Ovary (tissue), 9 donors: ENCODE measurements around the gene SEC31B. TPM values are rescaled to one million over a fixed set of nuclear protein-coding genes. Genes with fewer than 3 reads are reported as not detected.

Experiments
- DNase-seq, 5 donors: peaks; one replicate each; pipeline ENCODE4 v3.0.0-alpha.2; 2019 to 2020
- H3K27ac ChIP-seq, 2 donors: fragments of 200-600 bp; one replicate each; pipeline versions ENCODE4 v1.5.1 to v1.8.0; 2019 to 2022
- H3K27me3 ChIP-seq: fragments of 200-600 bp; one replicate; pipeline ENCODE4 v1.8.0; 2022
- H3K36me3 ChIP-seq: fragments of 200-600 bp; sonication (generic); one replicate; pipeline ENCODE4 v1.5.1; 2019
- H3K4me1 ChIP-seq: one replicate; pipeline ENCODE4 v1.8.1; 2013; ENCODE audit warnings: mild to moderate bottlenecking, moderate library complexity; ENCODE audit not compliant: insufficient read depth
- H3K4me3 ChIP-seq: fragments of 200-600 bp; sonication (generic); one replicate; pipeline ENCODE4 v1.5.1; 2017
- H3K9me3 ChIP-seq, 2 donors: fragments of 200-600 bp in 1 of 2; sonication (generic) in 1 of 2; one replicate each; pipeline versions ENCODE4 v1.5.1 to v1.8.1; 2013 to 2019; ENCODE audit warnings: mild to moderate bottlenecking in 1 of 2, moderate library complexity in 1 of 2
- EP300 ChIP-seq: sonication (generic); formaldehyde crosslinking; IDR thresholded peaks from one replicate; pipeline ENCODE4 v1.6.1; 2017; ENCODE audit warnings: antibody characterized with exemption
- POLR2A ChIP-seq: fragments of 450-650 bp; IDR thresholded peaks from one replicate; pipeline ENCODE4 v1.6.1; 2017; ENCODE audit warnings: antibody characterized with exemption, mild to moderate bottlenecking, moderate library complexity
- WGBS, 3 donors: extraction: QIAGEN DNeasy Blood & Tissue Kit in 1 of 3; methylation state at CpG; one replicate each; pipeline versions ENCODE4 v1.1.5 to v1.1.7; 2013 to 2017; 5-methylcytosine and 5-hydroxymethylcytosine counted together
- intact Hi-C, 4 donors: fragments of 100-400 bp; cut with DNase I; formaldehyde crosslinking; loops; one replicate each; pipeline versions ENCODE4 v1.11.0 to v1.15.1; 2022 to 2023
- polyA plus RNA-seq, 2 donors: library from polyadenylated mRNA; stranded (reverse); fragments of 200-250 nt in 1 of 2; fragments of 350-450 nt in 1 of 2; fragmentation: Illumina TruSeq in 1 of 2; extraction: RNeasy Lipid Tissue Mini Kit (QIAGEN cat#74804) in 1 of 2; gene quantifications; one replicate each; pipeline ENCODE4 v1.2.3, GENCODE V29; 2013 to 2014
- total RNA-seq, 7 donors: library from RNA; depleted of rRNA in 2 of 7; stranded (reverse); fragments of >200 nt in 2 of 7; fragmentation: NEBNext Ultra II Directional in 3 of 7; extraction: Animal tissue kit (Norgen Biotek cat#: 25700) in 3 of 7; gene quantifications; one replicate each; pipeline versions ENCODE4 v1.1.0 to v1.2.4, GENCODE V29; 2016 to 2023
- TF ChIP-seq, protein P1 (sequence below), 3 donors: fragments of 450-650 bp in 2 of 3; fragments of 200-600 bp in 1 of 3; IDR thresholded peaks; one replicate each; pipeline versions ENCODE4 v1.5.1 to v1.8.0; 2016 to 2022; ENCODE audit warnings: antibody characterized with exemption in 3 of 3, mild to moderate bottlenecking in 1 of 3
- donor health status: DM: no; HTN: no; CAD: no; lungs with moderate emphysema.
- donor health status: DM: no; HTN: no; CAD: no.
- donor health status: Bipolar disorder and iron deficiency.
- donor health status: DM: yes; HTN: yes; CAD: no.
- donor health status: DM: no; HTN: no; CAD: no.
- donor health status: DM: yes; HTN: yes; CAD: no.

SEC31B gene
- total and polyA plus RNA-seq, 9 donors = 6.1 to 14.1 (median 8.3) TPM

DNA sequence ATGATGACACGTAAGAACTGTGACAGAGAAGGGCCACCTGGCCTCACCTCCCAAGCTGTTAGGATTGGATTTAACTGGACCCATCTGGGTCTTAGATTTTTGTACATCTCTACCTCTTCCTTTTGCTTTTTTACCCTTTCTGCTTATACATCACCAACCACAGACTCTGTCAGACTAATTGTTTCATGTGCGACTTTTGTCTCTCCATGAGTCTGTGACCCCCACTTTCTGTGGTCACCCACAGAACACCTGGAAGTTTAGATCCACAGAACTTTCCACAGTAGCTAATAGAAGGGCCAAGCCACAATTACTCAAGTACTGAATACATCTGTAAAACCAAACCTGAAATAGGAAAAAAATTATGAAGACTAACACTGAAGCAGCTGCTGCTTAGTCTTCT, 23.1 kb downstream of the SEC31B start:
- Histone ChIP-seq H3K9me3 (no peaks in the 10 kb centered on the region), H3K27ac (no peak overlapping the region), H3K36me3 (no peaks in the 10 kb centered on the region), H3K27me3 (no peaks in the 10 kb centered on the region), H3K4me1 (no peaks in the 10 kb centered on the region), H3K4me3 (no peak overlapping the region)
- WGBS, 3 donors = 89 to 98% (median 91%) methylated on average over 2 of the region's 2 CpGs
- TF ChIP-seq POLR2A = no peak
- TF ChIP-seq, protein P1, sequence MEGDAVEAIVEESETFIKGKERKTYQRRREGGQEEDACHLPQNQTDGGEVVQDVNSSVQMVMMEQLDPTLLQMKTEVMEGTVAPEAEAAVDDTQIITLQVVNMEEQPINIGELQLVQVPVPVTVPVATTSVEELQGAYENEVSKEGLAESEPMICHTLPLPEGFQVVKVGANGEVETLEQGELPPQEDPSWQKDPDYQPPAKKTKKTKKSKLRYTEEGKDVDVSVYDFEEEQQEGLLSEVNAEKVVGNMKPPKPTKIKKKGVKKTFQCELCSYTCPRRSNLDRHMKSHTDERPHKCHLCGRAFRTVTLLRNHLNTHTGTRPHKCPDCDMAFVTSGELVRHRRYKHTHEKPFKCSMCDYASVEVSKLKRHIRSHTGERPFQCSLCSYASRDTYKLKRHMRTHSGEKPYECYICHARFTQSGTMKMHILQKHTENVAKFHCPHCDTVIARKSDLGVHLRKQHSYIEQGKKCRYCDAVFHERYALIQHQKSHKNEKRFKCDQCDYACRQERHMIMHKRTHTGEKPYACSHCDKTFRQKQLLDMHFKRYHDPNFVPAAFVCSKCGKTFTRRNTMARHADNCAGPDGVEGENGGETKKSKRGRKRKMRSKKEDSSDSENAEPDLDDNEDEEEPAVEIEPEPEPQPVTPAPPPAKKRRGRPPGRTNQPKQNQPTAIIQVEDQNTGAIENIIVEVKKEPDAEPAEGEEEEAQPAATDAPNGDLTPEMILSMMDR (IDR thresholded peaks at IDR 0.05) = no peak
- TF ChIP-seq EP300 = no peak
- intact Hi-C loops = no loop called here
- no peak for DNase-seq

DNA sequence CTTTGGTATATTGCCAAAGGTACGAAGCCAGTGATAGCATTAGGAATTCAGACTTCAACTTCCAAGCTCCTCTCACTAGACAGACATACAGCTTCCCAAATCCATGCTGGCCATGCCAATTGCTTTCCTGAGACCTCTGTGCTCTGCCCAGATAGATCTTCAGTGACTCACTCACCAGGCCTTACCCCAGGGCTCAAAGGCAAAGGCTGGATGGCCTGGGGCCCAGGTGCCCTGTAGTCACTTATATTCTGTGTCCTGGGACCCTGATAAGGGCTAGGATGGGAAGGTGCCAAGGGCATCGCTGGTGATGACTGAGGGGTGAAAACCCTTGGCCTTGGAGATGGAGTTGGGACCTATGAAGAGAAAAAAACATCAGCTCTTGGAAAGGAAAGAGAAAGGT, 29.1 kb downstream of the SEC31B start:
- 75 to 82% (median 79%) methylated on average over 2 of the region's 2 CpGs for WGBS, 3 donors
- DNase-seq = no peak
- H3K27ac ChIP-seq = no peak overlapping the region

DNA sequence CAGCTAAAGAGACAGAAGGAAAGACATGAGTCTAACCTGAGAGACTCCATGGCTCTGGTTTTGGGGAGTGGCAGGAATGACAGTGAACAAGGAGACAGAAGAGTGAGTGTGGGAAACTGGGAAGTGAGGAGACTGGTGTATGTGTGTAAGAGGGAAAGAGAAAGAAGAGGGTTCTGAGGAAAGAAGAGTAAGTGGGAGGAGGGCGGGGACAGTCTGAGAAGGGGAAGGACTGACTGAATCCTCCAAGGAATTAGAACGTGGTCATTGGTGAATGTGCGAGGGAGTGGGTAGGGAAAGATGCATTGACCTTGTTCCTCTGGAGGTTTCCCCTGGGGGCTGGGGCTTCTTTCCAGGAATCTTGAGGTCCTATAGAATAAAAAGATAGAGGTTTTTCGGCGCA, 30.3 kb downstream of the SEC31B start:
- TF ChIP-seq POLR2A = no peak
- TF ChIP-seq, protein P1 (IDR thresholded peaks at IDR 0.05) = no peak
- TF ChIP-seq EP300 = no peak
- WGBS, 3 donors = 79 to 81% (median 80%) methylated on average over 5 of the region's 5 CpGs
- no peaks in the 10 kb centered on the region for H3K4me1 ChIP-seq
- H3K4me3 ChIP-seq = no peak overlapping the region
- H3K27me3 ChIP-seq = no peaks in the 10 kb centered on the region
- no peak for DNase-seq
- no peaks in the 10 kb centered on the region for H3K9me3 ChIP-seq
- intact Hi-C loops = no loop called here
- no peak overlapping the region for H3K27ac ChIP-seq
- no peaks in the 10 kb centered on the region for H3K36me3 ChIP-seq

More for the DNA sequence above, 29.1 kb downstream of the SEC31B start:
- Histone ChIP-seq H3K4me3 (no peak overlapping the region), H3K27me3 (no peaks in the 10 kb centered on the region), H3K36me3 (no peaks in the 10 kb centered on the region), H3K9me3 (no peaks in the 10 kb centered on the region), H3K4me1 (no peaks in the 10 kb centered on the region)
- intact Hi-C loops = no loop called here
- TF ChIP-seq, protein P1 (IDR thresholded peaks at IDR 0.05) = no peak
- no peak for TF ChIP-seq POLR2A

DNA sequence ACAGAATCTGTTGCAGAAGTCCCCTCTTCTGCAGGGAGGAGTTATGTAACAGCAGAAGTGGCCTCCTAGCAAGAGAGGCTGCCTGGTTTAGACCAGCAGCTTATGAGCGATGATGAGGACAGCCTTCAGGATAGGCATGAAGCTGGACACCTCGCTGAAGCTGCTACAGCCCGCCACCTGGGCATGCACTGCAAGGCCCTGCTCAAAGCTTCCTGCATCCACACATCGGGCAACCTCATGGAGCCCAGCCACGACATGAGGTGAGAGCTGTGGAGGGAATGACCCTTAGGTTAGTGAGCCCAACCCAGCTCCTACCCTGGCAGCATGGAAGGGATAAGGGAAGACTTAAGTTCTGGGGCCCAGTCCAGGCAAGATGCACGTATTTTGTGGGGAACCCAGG, 32.1 kb downstream of the SEC31B start:
- TF ChIP-seq, protein P1 (IDR thresholded peaks at IDR 0.05) = no peak
- no peak for TF ChIP-seq EP300
- no peak for TF ChIP-seq POLR2A
- Histone ChIP-seq H3K4me3 (no peak overlapping the region), H3K27ac (no peak overlapping the region), H3K4me1 (peaks cover 3% of the 10 kb centered on the region), H3K27me3 (no peaks in the 10 kb centered on the region), H3K36me3 (no peaks in the 10 kb centered on the region), H3K9me3 (no peaks in the 10 kb centered on the region)
- no peak for DNase-seq
- 90 to 93% (median 90%) methylated on average over 6 of the region's 6 CpGs for WGBS, 3 donors
- intact Hi-C loops = no loop called here
